ENCODE data around the gene ASB9. TPM values are rescaled to one million over a fixed set of nuclear protein-coding genes. Genes with fewer than 3 reads are reported as not detected.

ASB9 gene
- total and polyA plus RNA-seq, 9 of the 15 experiments (the other 6 are each of a cell fraction or from before 2014, with no cell fraction given): 0.27 to 1.7 (median 0.96) TPM

DNA sequence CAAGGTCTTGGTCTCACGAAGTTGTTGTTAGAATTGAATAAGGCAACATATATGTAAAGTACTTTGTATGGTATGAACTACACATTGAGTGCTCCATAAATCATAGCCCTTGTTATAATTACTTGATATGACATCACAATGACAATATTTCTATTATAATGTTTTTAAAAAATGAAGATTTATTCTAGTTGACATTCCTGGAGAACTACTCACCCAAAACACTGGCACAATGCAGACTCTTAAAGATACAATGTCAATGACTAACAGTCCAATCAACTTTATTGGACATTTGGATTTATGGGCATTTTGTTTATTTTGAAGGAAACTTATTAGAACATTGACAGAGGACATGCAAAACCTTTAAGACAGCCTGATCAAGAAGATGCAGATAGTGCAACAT lies 55.3 kb downstream of the ASB9 start:
- Histone ChIP-seq H3K36me3 (ENCODE audit: control insufficient read depth, insufficient read depth, low read length) (no peaks in the 10 kb centered on the region), H4K20me1 (replicated peaks; ENCODE audit: control insufficient read depth, insufficient read depth, low read length) (no peaks in the 10 kb centered on the region), H3K9me3 (replicated peaks; ENCODE audit: control insufficient read depth, insufficient read depth, low read depth, low read length) (no peaks in the 10 kb centered on the region), H3K4me2 (ENCODE audit: insufficient read depth, low read length) (no peak overlapping the region), H3K9me1 (ENCODE audit: control insufficient read depth, insufficient read depth, low read length) (no peaks in the 10 kb centered on the region), H3K4me3 (no peak overlapping the region), H3K79me2 (ENCODE audit: control insufficient read depth, insufficient read depth, low read length) (no peaks in the 10 kb centered on the region), H3K4me1 (replicated peaks in 1 of 2; ENCODE audit: control insufficient read depth in 2 of 2, insufficient read depth in 2 of 2, low read length in 2 of 2) (no peaks in the 10 kb centered on the region), H2AFZ (ENCODE audit: low read depth, low read length) (no peak overlapping the region), H3K9ac (ENCODE audit: insufficient read depth in 1 of 2, low read depth in 2 of 2, low read length in 2 of 2) (no peak overlapping the region), H3K27ac (ENCODE audit: extremely low read depth, low read depth, low read length) (no peak overlapping the region), H3K27me3 (ENCODE audit: control insufficient read depth in 2 of 2, insufficient read depth in 2 of 2, low read length in 2 of 2) (no peaks in the 10 kb centered on the region)
- in situ Hi-C loops (cut with MboI) (no loop called here), intact Hi-C loops (cut with micrococcal nuclease) (no loop called here)
- no TSS peak for BruUV-seq (replicated peaks)
- CTCF ChIA-PET (ENCODE audit: low intra/inter-chr PET ratio): no interaction called here
- FAIRE-seq: no peak
- WGBS (ENCODE audit: insufficient coverage, low coverage, missing lambda C conversion rate): 0% methylated on average over 1 of the region's 1 CpG
- POLR2A ChIA-PET: interaction anchor here (0.7 to 1.6 kb wide), 2 partner anchors 13 to 16 kb away, joined by 3 to 5 read pairs; no protein-coding TSS in a partner anchor
- DNase-seq (ENCODE audit: extremely low read depth in 1 of 4, low spot score in 3 of 4): no peak
- TF ChIP-seq SLC30A9 (CRISPR knock-in tag; IDR thresholded peaks at IDR 0.05): no peak
- no peak for TF ChIP-seq SREBF2 (CRISPR knock-in tag; IDR thresholded peaks at IDR 0.05)
- no peak for TF ChIP-seq SMAD1 (IDR thresholded peaks at IDR 0.05; ENCODE audit: low read depth, low read length, partially characterized antibody)
- TF ChIP-seq ZNF696 (CRISPR knock-in tag; conservative IDR thresholded peaks at IDR 0.05): no peak
- TF ChIP-seq TCF7 (IDR thresholded peaks at IDR 0.05; ENCODE audit: borderline replicate concordance): no peak
- TF ChIP-seq MITF (IDR thresholded peaks at IDR 0.05): no peak
- no peak for TF ChIP-seq HBP1 (CRISPR knock-in tag; IDR thresholded peaks at IDR 0.05)
- no peak for TF ChIP-seq EWSR1 (IDR thresholded peaks at IDR 0.05; ENCODE audit: borderline replicate concordance, low read depth, partially characterized antibody)
- TF ChIP-seq E2F5 (CRISPR knock-in tag; IDR thresholded peaks at IDR 0.05): no peak
- ATAC-seq: no peak

Measured in K562 (cell line).